Effector memory CD4-positive, alpha-beta T cell (primary cell): Measurements from ENCODE around the gene DYNC1I1.

Experiments
- DNase-seq, 3 donors: peaks; one replicate each; pipeline ENCODE4 v3.0.0-alpha.2; 2020
- H3K27ac ChIP-seq: 2 replicates; pipeline ENCODE4 v1.7.0; 2013; ENCODE audit warnings: mild to moderate bottlenecking, low read length, moderate library complexity; ENCODE audit not compliant: insufficient read depth, poor library complexity, severe bottlenecking
- H3K27me3 ChIP-seq: replicated peaks from 2 replicates; pipeline ENCODE4 v1.7.0; 2013; ENCODE audit warnings: mild to moderate bottlenecking, low read length; ENCODE audit not compliant: insufficient read depth, control insufficient read depth, poor library complexity, severe bottlenecking
- H3K36me3 ChIP-seq: 2 replicates; pipeline ENCODE4 v1.7.0; 2013; ENCODE audit warnings: mild to moderate bottlenecking, low read length, moderate library complexity; ENCODE audit not compliant: control insufficient read depth, insufficient read depth
- H3K4me1 ChIP-seq: 2 replicates; pipeline ENCODE4 v1.7.0; 2013; ENCODE audit warnings: low read length, mild to moderate bottlenecking; ENCODE audit not compliant: control insufficient read depth, insufficient read depth, poor library complexity, severe bottlenecking
- H3K4me3 ChIP-seq: 2 replicates; pipeline ENCODE4 v1.7.0; 2013; ENCODE audit warnings: low read length, low read depth, mild to moderate bottlenecking; ENCODE audit not compliant: insufficient read depth, poor library complexity, severe bottlenecking
- H3K9me3 ChIP-seq: 2 replicates; pipeline ENCODE4 v1.7.0; 2013; ENCODE audit warnings: mild to moderate bottlenecking, low read length, moderate library complexity; ENCODE audit not compliant: control insufficient read depth

The DYNC1I1 gene

DNA sequence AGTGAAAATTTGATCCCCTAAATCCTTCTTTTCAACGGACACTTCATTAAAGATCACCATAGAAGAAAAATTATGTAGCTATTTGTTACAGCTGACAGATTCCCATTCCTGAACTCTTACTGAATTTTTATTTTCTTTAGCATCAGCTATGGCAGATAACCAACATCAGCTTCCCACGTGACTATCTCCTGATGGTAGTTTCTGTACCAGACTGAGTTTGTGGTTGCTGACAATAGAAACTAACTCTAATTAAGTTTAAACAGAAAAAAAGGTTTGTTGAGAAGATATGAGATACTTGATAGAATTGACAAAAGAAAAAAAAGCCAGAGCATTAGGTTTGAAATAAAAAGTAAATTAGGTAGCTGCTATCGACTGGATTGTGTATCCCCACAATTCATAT, 101.8 kb downstream of the DYNC1I1 start:
- DNase-seq = no peak
- Histone ChIP-seq H3K4me3 (no peak overlapping the region), H3K9me3 (no peaks in the 10 kb centered on the region), H3K4me1 (no peaks in the 10 kb centered on the region), H3K27me3 (no peaks in the 10 kb centered on the region), H3K36me3 (no peaks in the 10 kb centered on the region), H3K27ac (no peak overlapping the region)

DNA sequence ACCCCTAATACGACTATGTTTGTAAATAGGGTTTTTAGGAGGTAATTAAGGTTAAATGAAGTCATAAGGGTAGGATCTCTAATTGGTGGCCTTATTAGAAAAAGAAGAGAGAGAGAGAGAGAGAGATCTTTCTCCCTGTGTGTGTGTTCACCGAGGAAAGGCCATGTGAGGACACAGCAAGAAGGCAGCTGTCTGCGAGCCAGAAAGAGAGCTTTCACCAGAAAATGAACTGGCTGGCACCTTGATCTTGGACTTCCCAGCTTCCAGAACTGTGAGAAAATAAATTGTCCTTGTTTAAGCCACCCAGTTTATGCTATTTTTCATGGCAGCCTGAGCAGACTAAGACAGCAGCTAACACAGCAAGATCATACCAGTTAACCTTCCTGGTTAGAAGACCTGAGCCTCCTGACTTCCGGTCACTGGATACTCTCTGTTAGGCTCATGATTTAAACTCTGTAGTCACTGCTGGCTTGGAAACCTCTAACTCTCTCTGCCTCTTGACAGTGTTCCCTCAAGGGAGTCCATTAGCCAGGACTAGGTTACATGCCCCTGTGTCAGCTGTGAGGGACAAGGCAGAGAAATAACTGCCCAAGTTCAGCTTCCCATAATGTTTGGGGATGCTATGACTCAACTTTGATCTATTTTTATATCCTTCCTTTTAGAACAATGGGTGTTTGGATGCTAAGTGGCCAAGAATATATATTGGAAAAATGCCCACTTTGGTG, 102.3 kb downstream of the DYNC1I1 start:
- Histone ChIP-seq H3K36me3 (no peaks in the 10 kb centered on the region), H3K4me1 (no peaks in the 10 kb centered on the region), H3K9me3 (no peaks in the 10 kb centered on the region), H3K4me3 (no peak overlapping the region), H3K27me3 (no peaks in the 10 kb centered on the region), H3K27ac (no peak overlapping the region)
- no peak for DNase-seq

DNA sequence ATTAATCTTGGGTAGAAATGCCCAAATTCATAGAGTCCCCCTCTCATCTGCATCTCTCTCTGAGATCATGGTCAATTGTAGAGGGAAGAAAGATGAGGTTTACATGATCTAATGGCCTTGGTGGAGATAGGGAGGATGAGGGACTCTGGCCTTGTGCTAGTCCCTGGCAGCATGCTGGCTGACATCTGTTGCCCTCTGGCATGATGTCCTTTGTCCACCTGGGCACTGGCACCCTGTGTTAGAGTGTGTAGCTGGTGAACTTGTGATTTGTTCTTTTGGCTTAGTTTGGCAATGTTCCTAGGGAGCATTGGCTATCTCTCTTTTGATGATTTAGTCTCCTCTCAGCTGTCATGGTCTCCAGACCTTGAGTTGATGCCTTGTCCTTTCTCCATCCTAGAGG, 103.2 kb downstream of the DYNC1I1 start:
- DNase-seq = no peak
- Histone ChIP-seq H3K36me3 (no peaks in the 10 kb centered on the region), H3K27ac (no peak overlapping the region), H3K27me3 (no peaks in the 10 kb centered on the region), H3K9me3 (no peaks in the 10 kb centered on the region), H3K4me1 (no peaks in the 10 kb centered on the region), H3K4me3 (no peak overlapping the region)

DNA sequence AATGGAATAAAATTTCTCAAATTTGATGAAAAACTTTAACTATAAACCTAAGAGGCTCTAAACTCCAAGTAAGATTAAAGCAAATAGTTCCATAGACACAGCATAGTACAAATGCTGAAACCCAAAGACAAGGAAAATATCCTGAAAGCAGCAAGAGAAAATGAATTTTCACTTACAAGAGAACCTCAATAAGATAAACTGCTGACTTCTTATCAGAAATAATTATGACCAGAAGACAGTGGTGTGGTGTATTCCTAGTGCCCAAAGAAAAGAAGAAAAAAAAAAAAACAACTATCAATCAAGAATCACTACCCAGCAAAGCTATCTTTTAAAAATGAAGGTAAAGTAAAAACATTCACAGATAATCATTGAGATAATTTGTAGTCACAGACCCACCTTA, 106.3 kb downstream of the DYNC1I1 start:
- no peaks in the 10 kb centered on the region for H3K36me3 ChIP-seq
- H3K27ac ChIP-seq = no peak overlapping the region
- no peaks in the 10 kb centered on the region for H3K9me3 ChIP-seq
- H3K27me3 ChIP-seq = no peaks in the 10 kb centered on the region
- no peak overlapping the region for H3K4me3 ChIP-seq
- no peaks in the 10 kb centered on the region for H3K4me1 ChIP-seq
- DNase-seq = no peak

DNA sequence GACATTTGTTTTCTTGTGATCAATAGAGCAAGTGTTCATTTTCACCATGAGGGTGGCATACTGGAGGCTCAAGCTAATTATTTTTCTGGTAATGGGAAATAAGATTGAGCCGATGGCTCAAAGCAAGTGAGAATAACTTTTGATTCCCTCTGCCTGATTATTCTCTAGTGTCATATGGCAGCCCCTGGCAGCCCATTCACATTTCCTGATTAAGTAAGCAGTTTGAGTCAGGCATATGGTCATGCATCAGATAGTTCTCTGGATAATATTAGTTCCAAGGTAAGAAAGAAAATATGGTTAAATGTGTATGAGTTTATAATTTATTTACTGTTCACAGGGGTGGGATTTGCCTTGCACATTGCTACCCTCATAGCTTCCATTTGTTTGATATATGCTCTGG, 109.2 kb downstream of the DYNC1I1 start:
- no peak for DNase-seq
- Histone ChIP-seq H3K4me1 (no peaks in the 10 kb centered on the region), H3K27me3 (no peaks in the 10 kb centered on the region), H3K27ac (no peak overlapping the region), H3K4me3 (no peak overlapping the region), H3K36me3 (no peaks in the 10 kb centered on the region), H3K9me3 (no peaks in the 10 kb centered on the region)

DNA sequence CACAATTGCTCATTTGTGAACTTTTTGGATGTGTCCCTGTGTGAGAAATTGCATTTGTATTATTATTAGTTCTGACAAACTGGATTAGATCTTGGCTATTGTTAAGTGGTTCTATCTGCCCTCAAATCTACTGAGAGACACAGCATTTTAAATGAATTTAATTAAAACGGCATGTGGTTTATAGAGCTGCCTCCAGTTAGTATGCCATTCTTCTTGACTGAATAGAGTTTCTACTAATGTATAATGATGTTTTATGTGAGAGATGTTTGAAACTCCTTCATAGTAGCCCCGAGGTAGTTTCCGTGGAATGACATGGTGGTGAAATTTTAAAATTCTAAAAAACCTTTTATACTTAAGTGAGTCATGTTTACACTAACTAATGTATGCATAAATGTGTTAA, 110.9 kb downstream of the DYNC1I1 start:
- no peak overlapping the region for H3K27ac ChIP-seq
- H3K27me3 ChIP-seq = no peaks in the 10 kb centered on the region
- no peaks in the 10 kb centered on the region for H3K9me3 ChIP-seq
- no peak overlapping the region for H3K4me3 ChIP-seq
- no peak for DNase-seq
- no peaks in the 10 kb centered on the region for H3K36me3 ChIP-seq
- no peaks in the 10 kb centered on the region for H3K4me1 ChIP-seq

DNA sequence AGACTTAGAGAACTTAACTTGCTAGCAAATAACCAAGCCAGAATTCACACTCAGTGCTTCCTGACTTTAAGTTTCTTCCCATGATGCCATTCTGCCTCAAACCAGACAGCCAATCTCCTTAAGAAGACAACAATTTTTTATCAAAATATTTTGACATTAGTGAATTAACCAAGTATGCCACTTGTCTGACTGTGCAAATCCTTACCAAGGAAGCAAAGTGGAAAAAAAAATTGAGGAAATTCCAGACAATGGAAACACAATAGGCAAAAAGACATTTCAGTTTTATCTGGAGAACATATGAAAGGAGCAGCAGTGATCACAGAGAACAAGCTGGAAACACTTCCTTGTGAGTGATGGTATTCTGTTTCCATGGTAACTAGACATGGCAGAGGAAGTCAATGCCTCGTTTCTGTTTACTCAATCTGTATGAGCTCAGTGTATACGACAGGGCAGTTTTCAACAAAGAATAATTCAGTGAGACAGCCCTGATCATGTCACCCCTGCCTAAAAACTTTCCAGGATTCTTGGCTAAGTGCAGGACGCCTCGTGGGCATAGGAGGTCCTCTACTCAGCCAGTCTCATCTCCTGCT, 114.2 kb downstream of the DYNC1I1 start:
- no peaks in the 10 kb centered on the region for H3K36me3 ChIP-seq
- H3K27me3 ChIP-seq = no peaks in the 10 kb centered on the region
- DNase-seq = no peak
- no peaks in the 10 kb centered on the region for H3K9me3 ChIP-seq
- H3K27ac ChIP-seq = no peak overlapping the region
- no peak overlapping the region for H3K4me3 ChIP-seq
- no peaks in the 10 kb centered on the region for H3K4me1 ChIP-seq

DNA sequence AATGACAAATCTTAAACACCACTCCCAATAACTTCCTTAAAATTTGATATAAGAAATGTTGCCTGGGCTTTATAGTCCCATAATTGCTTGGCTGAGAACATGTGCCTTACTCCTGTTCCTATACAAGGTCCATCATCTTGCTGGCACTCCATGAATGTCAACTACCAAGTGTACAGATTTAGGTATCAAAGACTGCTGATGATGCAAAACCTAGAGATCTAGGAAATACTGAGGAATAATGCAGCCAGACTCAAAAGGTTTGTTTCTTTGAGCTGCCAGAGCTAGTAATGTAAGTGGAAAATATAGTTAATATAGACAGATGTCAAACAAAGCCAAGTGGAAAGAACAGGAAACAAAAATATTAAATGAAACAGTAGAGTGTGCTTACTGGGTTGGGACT, 121.1 kb downstream of the DYNC1I1 start:
- Histone ChIP-seq H3K27me3 (no peaks in the 10 kb centered on the region), H3K4me3 (no peak overlapping the region), H3K4me1 (no peaks in the 10 kb centered on the region), H3K36me3 (no peaks in the 10 kb centered on the region), H3K9me3 (no peaks in the 10 kb centered on the region), H3K27ac (no peak overlapping the region)
- DNase-seq = no peak

DNA sequence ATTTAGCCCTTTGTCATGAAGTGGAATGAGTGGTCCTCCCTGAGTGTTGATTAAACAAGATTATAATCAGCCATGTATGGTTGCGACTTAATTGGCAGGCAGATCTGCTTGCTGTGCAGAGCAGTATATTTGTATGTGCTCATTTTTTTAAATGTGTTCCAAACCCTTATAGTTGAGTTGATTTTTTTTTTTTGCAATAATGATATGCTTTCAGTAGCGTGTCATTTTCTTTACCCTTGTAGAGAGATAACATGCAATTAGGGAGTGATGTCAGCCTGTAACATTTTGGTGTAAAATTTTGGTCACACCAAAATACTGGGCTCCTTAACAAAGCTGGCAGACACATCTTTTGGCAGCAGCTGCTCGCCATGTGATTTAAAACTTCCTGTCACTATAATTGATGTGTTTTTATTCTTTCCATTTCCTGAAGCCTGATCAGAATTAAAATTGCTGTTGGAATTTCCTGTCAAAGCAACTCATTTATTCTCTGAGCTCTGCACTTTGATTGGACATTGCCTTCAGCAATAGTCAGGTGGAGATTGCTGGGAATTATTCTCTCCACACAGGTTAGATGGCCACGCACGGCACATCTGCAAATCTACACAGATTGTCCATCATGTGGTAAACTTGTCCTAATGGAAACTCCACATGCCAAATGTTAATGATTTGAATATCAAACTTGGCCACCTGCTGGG, 125.3 kb downstream of the DYNC1I1 start:
- no peak overlapping the region for H3K27ac ChIP-seq
- no peaks in the 10 kb centered on the region for H3K4me1 ChIP-seq
- DNase-seq = no peak
- no peaks in the 10 kb centered on the region for H3K27me3 ChIP-seq
- no peak overlapping the region for H3K4me3 ChIP-seq
- no peaks in the 10 kb centered on the region for H3K9me3 ChIP-seq
- H3K36me3 ChIP-seq = no peaks in the 10 kb centered on the region

DNA sequence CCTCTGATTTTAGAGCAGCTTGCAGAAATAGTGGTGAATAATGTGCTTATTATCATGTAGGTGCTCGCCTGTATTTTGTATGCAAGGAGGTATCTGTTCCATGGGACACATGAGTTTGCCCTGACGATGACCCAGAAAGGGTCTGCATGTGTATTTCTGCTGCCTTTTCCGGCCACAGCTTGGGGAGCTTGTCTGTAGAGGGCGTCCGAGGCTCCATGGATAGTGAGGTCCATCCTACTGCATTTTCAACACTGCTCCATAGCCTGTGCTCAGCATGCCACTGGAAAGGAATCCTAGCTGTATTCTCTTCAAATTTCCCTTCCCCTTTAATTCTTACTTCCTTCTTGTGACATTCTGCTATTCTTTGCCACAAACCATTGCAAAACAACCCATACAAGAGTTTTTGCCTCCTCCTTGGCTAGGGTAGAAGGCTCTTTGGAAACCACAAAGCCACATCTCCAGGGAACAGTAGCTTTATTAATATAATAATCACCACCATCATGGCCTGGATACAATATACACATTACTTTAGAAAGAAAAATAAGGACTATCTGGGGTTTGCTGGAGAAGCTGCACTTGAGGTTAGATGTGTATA, 127.7 kb downstream of the DYNC1I1 start:
- Histone ChIP-seq H3K27me3 (no peaks in the 10 kb centered on the region), H3K4me3 (no peak overlapping the region), H3K36me3 (no peaks in the 10 kb centered on the region), H3K9me3 (no peaks in the 10 kb centered on the region), H3K4me1 (no peaks in the 10 kb centered on the region), H3K27ac (no peak overlapping the region)
- no peak for DNase-seq
